Mucosa of gallbladder (tissue), 1 donor: Measurements from ENCODE around the gene MTOR. TPM values are rescaled to one million over a fixed set of nuclear protein-coding genes. Genes with fewer than 3 reads are reported as not detected.
"Not testable (repeated sequence)": the region's sequence is repeated elsewhere in the genome, so short reads cannot be mapped to it uniquely, and the experiment has no call there.

Source experiments
- DNase-seq: peaks from one replicate; pipeline ENCODE4 v3.0.0-alpha.2; 2020; ENCODE audit warnings: low spot score
- total RNA-seq: library from RNA; stranded (reverse); gene quantifications from one replicate; pipeline ENCODE4 v1.2.1, GENCODE V29; 2021
- donor health status: DM: no; HTN: no; CAD: no.

The MTOR gene
- total RNA-seq, 1 donor from 2014 or later, result 38.2 TPM

GRCh38 chr1:11180342-11180744, 82.0 kb downstream of the MTOR start:
- DNase-seq, result no peak

- not testable (repeated sequence) for DNase-seq
These were observed 82.6 kb downstream of the MTOR start for GRCh38 chr1:11179749-11180148.

- DNase-seq, result no peak
These were observed 83.2 kb downstream of the MTOR start for GRCh38 chr1:11179125-11179524.

GRCh38 chr1:11178021-11179015, 84.0 kb downstream of the MTOR start:
- DNase-seq, result no peak

DNA sequence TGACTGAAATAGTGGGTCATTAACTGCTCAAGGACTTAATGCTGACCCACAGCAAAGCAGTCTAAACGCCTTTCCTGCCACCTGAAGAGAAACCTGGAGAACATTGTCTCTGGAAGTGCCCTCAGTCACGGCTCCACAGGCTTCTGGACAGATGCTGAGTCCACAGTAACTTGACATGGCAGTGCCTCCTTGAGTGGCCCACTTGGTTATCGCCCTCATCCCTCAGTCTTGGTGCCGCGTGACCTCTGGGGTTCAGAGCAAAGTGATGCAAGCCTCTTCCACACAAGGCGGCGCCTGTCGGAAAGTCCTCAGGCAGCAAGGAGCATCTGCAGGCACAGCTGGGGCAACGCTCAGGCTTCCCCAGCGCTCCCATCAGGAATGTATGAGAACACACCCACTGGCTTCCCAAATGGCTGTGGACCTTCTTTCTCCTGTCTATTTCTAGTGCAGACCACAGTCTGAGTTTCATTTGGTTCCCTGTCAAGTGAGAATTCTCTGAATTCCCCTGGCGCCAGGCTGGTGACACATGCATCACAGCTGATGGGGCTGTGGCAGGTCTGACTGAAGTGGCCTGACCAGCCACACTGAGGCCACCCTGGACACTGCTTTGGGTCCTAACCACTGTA, 86.2 kb downstream of the MTOR start:
- DNase-seq, result no peak

- DNase-seq, result no peak
These were observed 86.9 kb downstream of the MTOR start for GRCh38 chr1:11175461-11175860.

GRCh38 chr1:11174261-11174942, 87.9 kb downstream of the MTOR start:
- DNase-seq, result no peak

GRCh38 chr1:11170102-11170501, 92.2 kb downstream of the MTOR start:
- no peak for DNase-seq

DNA sequence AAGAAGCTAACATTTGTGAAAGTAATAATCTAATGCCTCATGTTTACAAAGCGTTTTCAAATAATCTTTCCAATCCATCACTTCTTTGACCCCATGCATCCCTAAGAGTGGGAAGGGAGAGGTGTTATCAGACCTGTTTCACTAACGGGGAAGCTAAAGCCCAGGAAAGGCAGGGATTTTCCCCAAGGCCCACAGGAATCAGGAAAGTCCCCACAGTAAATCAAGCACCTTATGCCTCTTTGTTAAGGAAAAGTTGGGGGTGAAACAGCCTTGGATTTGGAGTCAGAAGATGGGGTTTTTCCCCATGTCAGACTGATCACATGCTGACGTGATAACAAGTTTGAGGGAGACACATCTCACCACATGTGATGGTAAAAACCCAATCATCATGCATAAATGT, 93.1 kb downstream of the MTOR start:
- no peak for DNase-seq

DNA sequence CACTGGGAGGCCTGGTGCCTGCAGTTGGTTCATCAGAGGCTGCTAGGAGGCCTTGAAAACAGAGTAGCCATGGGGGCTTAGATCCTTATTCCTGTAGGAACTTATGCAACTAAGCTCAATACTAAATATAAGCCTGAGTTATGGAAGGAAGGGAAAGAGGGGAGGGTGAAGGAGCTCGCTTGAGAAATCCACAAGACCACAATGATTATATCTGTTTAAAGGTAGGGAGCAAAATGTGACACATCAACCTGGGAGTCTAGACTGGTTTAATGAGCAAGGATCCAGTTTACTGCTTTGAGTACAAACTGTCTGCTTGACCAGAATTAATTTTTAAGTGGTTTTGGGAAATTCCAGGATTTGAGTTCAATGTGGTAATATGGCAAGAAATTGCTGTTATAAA, 93.6 kb downstream of the MTOR start:
- no peak for DNase-seq

GRCh38 chr1:11166744-11167143, 95.6 kb downstream of the MTOR start:
- not testable (repeated sequence) for DNase-seq

DNA sequence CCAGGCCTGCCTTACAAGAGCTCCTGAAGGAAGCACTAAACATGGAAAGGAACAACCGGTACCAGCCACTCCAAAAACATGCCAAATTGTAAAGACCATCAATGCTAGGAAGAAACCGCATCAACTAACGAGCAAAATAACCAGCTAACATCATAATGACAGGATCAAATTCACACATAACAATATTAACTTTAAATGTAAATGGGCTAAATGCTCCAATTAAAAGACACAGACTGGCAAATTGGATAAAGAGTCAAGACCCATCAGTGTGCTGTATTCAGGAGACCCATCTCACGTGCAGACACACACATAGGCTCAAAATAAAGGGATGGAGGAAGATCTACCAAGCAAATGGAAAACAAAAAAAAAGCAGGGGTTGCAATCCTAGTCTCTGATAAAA, 99.6 kb downstream of the MTOR start:
- DNase-seq, result not testable (repeated sequence)

GRCh38 chr1:11158720-11159321, 103.5 kb downstream of the MTOR start:
- no peak for DNase-seq

GRCh38 chr1:11158291-11158690, 104.1 kb downstream of the MTOR start:
- no peak for DNase-seq

DNA sequence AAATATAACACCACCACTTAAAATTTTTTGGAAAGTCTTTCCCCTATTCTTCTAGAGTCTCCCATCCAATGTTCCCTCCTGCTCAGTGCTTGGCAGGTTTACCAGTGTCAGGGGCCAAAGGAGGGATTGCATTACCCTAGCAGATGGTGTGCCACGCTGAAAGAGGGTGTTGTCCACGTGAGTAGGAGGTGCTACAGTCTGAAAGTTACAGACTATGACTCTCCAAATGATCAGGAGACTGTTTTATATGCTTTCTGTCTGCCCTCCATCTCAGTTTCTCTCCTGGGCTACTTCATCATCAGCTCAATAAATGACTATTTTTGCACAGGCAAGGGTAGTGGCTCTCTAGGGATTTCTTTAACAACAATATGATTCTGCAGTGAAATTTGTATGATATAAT, 104.5 kb downstream of the MTOR start:
- no peak for DNase-seq

DNA sequence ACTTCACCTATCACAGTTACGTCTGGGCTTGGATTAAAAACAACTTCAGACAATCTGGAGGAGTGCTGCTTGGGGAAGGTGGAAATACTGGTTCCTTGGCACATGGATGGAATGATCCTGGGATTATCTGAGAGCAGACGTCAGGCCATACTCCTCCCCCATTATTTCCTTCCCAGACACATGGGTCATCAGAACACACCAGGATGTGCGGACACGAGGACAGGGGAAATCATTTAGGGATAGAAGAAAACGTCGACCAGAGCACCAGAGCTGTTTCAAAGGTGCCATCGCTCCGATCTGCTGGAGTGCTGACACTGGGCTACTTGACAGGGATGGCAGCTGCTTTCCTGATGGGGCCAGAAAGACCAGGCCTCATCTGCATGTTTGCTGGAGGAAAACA, 105.0 kb downstream of the MTOR start:
- DNase-seq, result no peak

DNA sequence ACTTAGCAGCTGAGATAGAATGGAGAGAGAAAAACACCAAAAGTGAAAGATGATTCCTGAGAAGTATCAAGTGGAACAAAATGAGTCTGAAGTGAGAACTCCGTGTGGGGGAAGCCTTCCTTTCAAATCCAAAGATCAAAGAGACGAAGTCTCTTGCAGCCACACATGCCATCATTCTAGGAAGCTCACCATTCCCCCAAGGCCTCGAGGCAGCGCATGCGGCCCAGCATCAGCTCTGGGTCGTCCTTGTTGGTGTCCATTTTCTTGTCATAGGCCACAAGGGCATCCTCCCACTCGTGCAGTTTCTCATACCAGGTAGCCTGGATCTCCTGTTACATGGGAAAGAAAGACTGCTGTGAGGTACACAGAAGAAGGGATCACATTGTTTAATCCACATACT, 105.4 kb downstream of the MTOR start:
- no peak for DNase-seq

DNA sequence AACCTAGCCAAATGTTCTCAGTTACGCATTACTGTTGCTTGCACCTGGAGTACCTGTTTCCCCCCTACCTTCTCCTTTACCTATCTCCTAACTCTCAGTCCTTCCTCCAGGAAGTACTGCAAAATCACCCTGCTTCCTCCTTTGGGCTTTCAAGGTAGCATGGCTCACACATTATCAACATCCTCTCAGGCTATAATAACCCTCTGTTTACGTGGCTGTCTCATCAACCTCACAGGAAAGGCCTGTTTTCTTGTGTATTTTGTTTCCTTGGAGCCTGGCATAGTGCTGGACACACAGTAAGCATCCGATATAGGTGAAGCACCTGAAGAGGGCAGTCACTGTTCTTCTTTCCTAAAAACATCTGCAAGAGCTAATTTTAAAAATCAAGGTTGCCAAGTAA, 105.9 kb downstream of the MTOR start:
- DNase-seq, result no peak

GRCh38 chr1:11153184-11153583, 109.2 kb downstream of the MTOR start:
- no peak for DNase-seq

GRCh38 chr1:11152755-11153154, 109.6 kb downstream of the MTOR start:
- no peak for DNase-seq

DNA sequence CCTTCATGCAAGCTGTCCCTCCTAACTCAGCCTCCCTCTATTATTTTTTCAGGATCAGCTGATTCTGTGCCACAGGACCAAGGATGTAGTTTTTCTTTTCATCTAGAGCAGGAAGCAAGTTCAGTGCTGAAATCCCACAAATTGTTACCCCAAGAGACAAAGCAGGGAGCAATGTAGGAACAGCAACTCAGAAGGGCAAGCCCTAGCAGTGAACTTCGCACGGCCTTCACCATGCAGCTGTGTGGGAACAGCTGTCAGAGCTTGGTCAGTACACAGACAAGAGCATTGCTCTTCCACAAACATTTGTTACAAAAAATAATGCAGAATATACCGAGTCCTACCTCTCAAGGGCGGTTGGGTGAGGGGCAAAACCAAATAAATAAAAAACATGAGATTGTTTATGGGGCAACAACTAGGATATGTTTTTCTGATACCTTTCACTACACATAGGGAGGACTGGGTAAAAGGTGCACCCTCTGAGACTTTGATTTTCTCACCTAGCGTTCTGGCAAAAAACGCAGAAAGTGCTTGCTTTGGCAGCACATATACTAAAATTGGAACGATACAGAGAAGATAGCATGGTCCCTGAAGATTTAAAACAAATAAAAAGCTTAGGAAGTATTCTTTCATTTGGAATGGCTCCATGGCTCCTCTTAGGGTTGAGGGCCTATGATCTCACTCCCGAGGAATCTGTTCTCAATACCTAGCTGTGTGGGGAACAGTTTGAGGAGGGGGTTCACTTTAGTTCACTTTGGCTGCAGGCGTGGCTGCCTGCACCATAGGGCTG, 110.3 kb downstream of the MTOR start:
- DNase-seq, result no peak
